IMR-90 (cell line): ENCODE results near the gene KAZALD1. TPM values are rescaled to one million over a fixed set of nuclear protein-coding genes. Genes with fewer than 3 reads are reported as not detected.

Experiments used
- ATAC-seq: fragments of 200-7000 bp; cut with Tn5 transposase; 2 replicates; pipeline ENCODE4 v1.9.1; 2020; ENCODE audit warnings: low read depth, mild to moderate bottlenecking, moderate library complexity
- BruUV-seq: library from RNA; stranded (reverse); fragments of 400-500 nt; replicated peaks from 2 replicates; lab custom pipeline; 2021; lab: Mats Ljungman, UMichigan
- CTCF ChIA-PET: fragments of 300-600 bp; formaldehyde crosslinking; extraction: SDS; loops from one replicate; lab custom pipeline; 2021; ENCODE audit warnings: antibody characterized with exemption; lab: Yijun Ruan, JAX
- POLR2A ChIA-PET: fragments of 300-600 bp; sonication (Branson Sonifier 250); formaldehyde crosslinking; loops from one replicate; lab custom pipeline; 2022; ENCODE audit warnings: antibody characterized with exemption; ENCODE audit not compliant: unreplicated experiment; lab: Charles Lee
- DNase-seq: peaks from one replicate; pipeline ENCODE4 v3.0.0; 2013
- H2AFZ ChIP-seq: replicated peaks from 2 replicates; pipeline ENCODE3; 2013; ENCODE audit warnings: low read length, mild to moderate bottlenecking; ENCODE audit not compliant: poor library complexity
- H2AK5ac ChIP-seq: 2 replicates; pipeline ENCODE4 v1.6.1; 2013; ENCODE audit warnings: low read depth, low read length, inconsistent platforms
- H2AK9ac ChIP-seq: replicated peaks from 2 replicates; pipeline ENCODE3; 2013; ENCODE audit warnings: mild to moderate bottlenecking, low read depth, low read length, moderate library complexity; ENCODE audit not compliant: poor library complexity
- H2BK120ac ChIP-seq: 2 replicates; pipeline ENCODE4 v1.6.1; 2013; ENCODE audit warnings: low read depth, low read length, inconsistent platforms
- H2BK15ac ChIP-seq: 3 replicates; pipeline ENCODE4 v1.6.1; 2013; ENCODE audit warnings: low read depth, low read length, inconsistent platforms
- H2BK20ac ChIP-seq: 2 replicates; pipeline ENCODE4 v1.6.1; 2013; ENCODE audit warnings: low read depth, mild to moderate bottlenecking, inconsistent platforms, low read length, moderate library complexity
- H2BK5ac ChIP-seq: 2 replicates; pipeline ENCODE4 v1.6.1; 2013; ENCODE audit warnings: mild to moderate bottlenecking, low read depth, low read length, inconsistent platforms; ENCODE audit not compliant: poor library complexity, severe bottlenecking
- H3K14ac ChIP-seq: replicated peaks from 2 replicates; pipeline ENCODE4 v1.6.1; 2013; ENCODE audit warnings: low read depth, low read length, inconsistent platforms
- H3K18ac ChIP-seq: 2 replicates; pipeline ENCODE4 v1.6.1; 2013; ENCODE audit warnings: low read depth, low read length, control low read depth
- H3K23ac ChIP-seq: 2 replicates; pipeline ENCODE4 v1.6.1; 2013; ENCODE audit warnings: low read depth, low read length, inconsistent platforms
- H3K27ac ChIP-seq: 2 replicates; pipeline ENCODE4 v1.5.1; 2013; ENCODE audit warnings: mild to moderate bottlenecking, control low read depth, low read length; ENCODE audit not compliant: insufficient read depth
- H3K27me3 ChIP-seq: 2 replicates; pipeline ENCODE4 v1.6.1; 2013; ENCODE audit warnings: low read length; ENCODE audit not compliant: control insufficient read depth, insufficient read depth
- H3K36me3 ChIP-seq: 2 replicates; pipeline ENCODE4 v1.6.1; 2013; ENCODE audit warnings: low read length, mixed read lengths; ENCODE audit not compliant: control insufficient read depth, insufficient read depth
- H3K4ac ChIP-seq: 2 replicates; pipeline ENCODE4 v1.6.1; 2013; ENCODE audit warnings: low read depth, low read length, inconsistent platforms
- H3K4me1 ChIP-seq: 2 replicates; pipeline ENCODE4 v1.6.1; 2013; ENCODE audit warnings: low read length, mixed read lengths; ENCODE audit not compliant: control insufficient read depth, insufficient read depth
- H3K4me2 ChIP-seq: 2 replicates; pipeline ENCODE4 v1.6.1; 2013; ENCODE audit warnings: low read depth, mild to moderate bottlenecking, control low read depth, low read length, moderate library complexity
- H3K4me3 ChIP-seq: 2 replicates; pipeline ENCODE4 v1.5.1; 2013; ENCODE audit warnings: low read depth, mild to moderate bottlenecking, control low read depth, low read length, moderate library complexity; ENCODE audit not compliant: insufficient read depth
- H3K56ac ChIP-seq: 2 replicates; pipeline ENCODE4 v1.6.1; 2013; ENCODE audit warnings: low read length, inconsistent platforms; ENCODE audit not compliant: insufficient read depth; ENCODE audit errors: extremely low read depth
- H3K79me1 ChIP-seq, 2 experiments: 2 replicates each; pipeline ENCODE4 v1.6.1; 2013; ENCODE audit warnings: low read length in 2 of 2, inconsistent platforms in 1 of 2, low read depth in 1 of 2
- H3K9ac ChIP-seq: 2 replicates; pipeline ENCODE4 v1.6.1; 2013; ENCODE audit warnings: low read depth, low read length, control low read depth
- H3K9me1 ChIP-seq: 2 replicates; pipeline ENCODE4 v1.6.1; 2013; ENCODE audit warnings: low read length, inconsistent platforms; ENCODE audit not compliant: insufficient read depth
- H3K9me3 ChIP-seq: 2 replicates; pipeline ENCODE4 v1.6.1; 2013; ENCODE audit warnings: low read length; ENCODE audit not compliant: control insufficient read depth, insufficient read depth
- H4K20me1 ChIP-seq: 2 replicates; pipeline ENCODE4 v1.6.1; 2013; ENCODE audit warnings: low read length, inconsistent platforms; ENCODE audit not compliant: insufficient read depth
- H4K5ac ChIP-seq: 2 replicates; pipeline ENCODE4 v1.6.1; 2013; ENCODE audit warnings: mild to moderate bottlenecking, low read depth, low read length, control low read depth
- H4K8ac ChIP-seq, 2 experiments: 2 replicates each; pipeline ENCODE4 v1.6.1; 2013; ENCODE audit warnings: low read depth in 2 of 2, low read length in 2 of 2, control low read depth in 1 of 2, inconsistent platforms in 1 of 2
- H4K91ac ChIP-seq: 2 replicates; pipeline ENCODE4 v1.6.1; 2013; ENCODE audit warnings: low read depth, low read length, inconsistent platforms; ENCODE audit not compliant: insufficient read depth
- CEBPB ChIP-seq: IDR thresholded peaks from 2 replicates; pipeline ENCODE4 v1.6.1; 2012; ENCODE audit warnings: low read depth, low read length, improper control_type of control experiment
- CHD1 ChIP-seq: IDR thresholded peaks from 2 replicates; pipeline ENCODE4 v1.6.1; 2012; ENCODE audit warnings: low read depth, low read length, improper control_type of control experiment
- FOS ChIP-seq: fragments of 150-350 bp; IDR thresholded peaks from 2 replicates; pipeline ENCODE4 v1.6.1; 2016; ENCODE audit warnings: low read depth, low read length
- MAFK ChIP-seq: IDR thresholded peaks from 2 replicates; pipeline ENCODE4 v1.6.1; 2012; ENCODE audit warnings: low read depth, low read length, improper control_type of control experiment
- MAZ ChIP-seq: IDR thresholded peaks from 2 replicates; pipeline ENCODE4 v1.6.1; 2012; ENCODE audit warnings: low read depth, mild to moderate bottlenecking, low read length, improper control_type of control experiment, moderate library complexity, borderline replicate concordance
- MXI1 ChIP-seq: IDR thresholded peaks from 2 replicates; pipeline ENCODE4 v1.6.1; 2012; ENCODE audit warnings: low read depth, mild to moderate bottlenecking, low read length, moderate library complexity, borderline replicate concordance
- NFE2L2 ChIP-seq: fragments of 150-350 bp; IDR thresholded peaks from 2 replicates; pipeline ENCODE4 v1.6.1; 2016; ENCODE audit warnings: low read depth, mild to moderate bottlenecking, low read length
- POLR2A ChIP-seq: IDR thresholded peaks from 2 replicates; pipeline ENCODE4 v1.6.1; 2012; ENCODE audit warnings: mild to moderate bottlenecking, low read depth, low read length
- RAD21 ChIP-seq: IDR thresholded peaks from 2 replicates; pipeline ENCODE4 v1.6.1; 2012; ENCODE audit warnings: low read length, improper control_type of control experiment
- RFX5 ChIP-seq: IDR thresholded peaks from 2 replicates; pipeline ENCODE4 v1.8.0; 2012; ENCODE audit warnings: low read depth, mild to moderate bottlenecking, low read length, moderate library complexity
- SMC3 ChIP-seq: fragments of 150-350 bp; IDR thresholded peaks from 2 replicates; pipeline ENCODE4 v1.6.1; 2016; ENCODE audit warnings: low read depth, mild to moderate bottlenecking, antibody characterized with exemption, low read length, moderate library complexity
- WGBS, 2 experiments: methylation state at CpG; one replicate each; pipeline versions ENCODE4 v1.1.5 to v1.1.7; 2013; ENCODE audit warnings: missing lambda C conversion rate in 2 of 2; ENCODE audit not compliant: insufficient read length in 1 of 2; ENCODE audit errors: extremely low coverage in 2 of 2; 5-methylcytosine and 5-hydroxymethylcytosine counted together
- dilution Hi-C: fragments of 300-500 bp; cut with HindIII; formaldehyde crosslinking; loops from one replicate; pipeline ENCODE4 v1.14.3; 2018; ENCODE audit warnings: low sequenced_read_pairs; ENCODE audit not compliant: unreplicated experiment
- in situ Hi-C: fragments of 300-500 bp; cut with MboI; formaldehyde crosslinking; loops from 3 replicates; pipeline ENCODE4 v1.14.3; 2019; ENCODE audit warnings: low sequenced_read_pairs, inconsistent platforms, mixed read lengths
- intact Hi-C: fragments of 100-400 bp; cut with micrococcal nuclease; formaldehyde crosslinking; loops from 2 replicates; pipeline ENCODE4 v1.10.0; 2022
- polyA plus RNA-seq, 3 experiments: library from polyadenylated mRNA; depleted of rRNA; stranded (reverse); fragments of >200 nt; gene quantifications; 2 replicates each; pipeline ENCODE4 v1.2.3, GENCODE V29; 2012; ENCODE audit warnings: low replicate concordance in 1 of 3
- total RNA-seq: library from RNA; depleted of rRNA; stranded (reverse); fragments of >200 nt; gene quantifications from 2 replicates; pipeline ENCODE4 v1.2.3, GENCODE V29; 2012
- TF ChIP-seq, protein P1 (sequence below): conservative IDR thresholded peaks from 2 replicates; pipeline ENCODE4 v1.5.1; 2012; ENCODE audit warnings: mild to moderate bottlenecking, low read depth, low read length, improper control_type of control experiment
- TF ChIP-seq, protein P2 (sequence below): fragments of 150-350 bp; IDR thresholded peaks from 2 replicates; pipeline ENCODE4 v1.6.1; 2017; ENCODE audit warnings: mild to moderate bottlenecking, antibody characterized with exemption, low read length, low read depth

The KAZALD1 gene
- total and polyA plus RNA-seq, 2 of the 4 experiments (the other 2 are of a cell fraction) = 9.1 to 18.6 TPM

DNA sequence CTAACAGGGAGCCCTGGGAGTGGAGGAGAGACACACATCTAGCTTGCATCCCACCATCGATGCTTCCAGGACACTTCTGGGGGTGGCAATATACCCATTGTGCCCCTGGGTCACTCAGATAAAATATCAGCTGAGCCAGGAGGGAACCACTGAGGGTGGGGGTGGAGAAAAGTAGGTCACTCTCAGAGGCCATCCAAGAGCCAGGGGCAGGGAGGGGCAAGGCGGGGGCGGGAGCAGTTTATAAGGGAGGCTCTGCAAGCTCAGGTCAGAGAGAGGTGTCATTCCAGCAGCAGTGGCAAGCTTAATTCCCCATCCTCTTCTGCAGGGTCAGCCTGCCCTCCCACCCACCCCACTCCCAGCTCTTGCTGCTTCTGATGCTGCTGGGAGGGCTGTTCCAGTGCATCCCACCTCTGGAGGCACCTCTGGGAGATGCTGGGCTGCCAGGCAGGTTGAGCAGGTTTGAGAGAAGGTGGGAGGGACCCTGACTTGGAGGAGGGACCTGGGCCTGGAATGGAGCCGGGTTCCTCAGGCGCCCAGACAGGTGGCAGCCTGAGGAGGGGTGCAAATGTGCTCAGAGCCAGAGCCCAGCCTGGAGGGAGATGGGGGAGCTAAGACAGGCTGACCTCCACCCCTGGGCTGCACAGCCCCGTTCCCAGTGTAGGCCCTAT, 49.2 kb downstream of the KAZALD1 start:
- intact Hi-C loops = no loop called here
- Histone ChIP-seq H2BK5ac (no peak overlapping the region), H4K5ac (no peak overlapping the region), H3K4me2 (no peak overlapping the region), H2AFZ (no peak overlapping the region), H3K4ac (no peak overlapping the region), H3K9ac (no peak overlapping the region), H3K36me3 (no peaks in the 10 kb centered on the region), H3K4me3 (no peak overlapping the region), H2BK20ac (no peak overlapping the region), H2AK9ac (no peak overlapping the region), H3K4me1 (no peaks in the 10 kb centered on the region), H4K8ac (no peak overlapping the region), H3K79me1 (no peaks in the 10 kb centered on the region), H3K27ac (no peak overlapping the region), H4K91ac (no peak overlapping the region), H3K9me3 (no peaks in the 10 kb centered on the region), H3K56ac (no peak overlapping the region), H3K27me3 (peaks cover 68% of the 10 kb centered on the region), H3K23ac (no peak overlapping the region), H3K18ac (no peak overlapping the region), H2BK15ac (no peak overlapping the region), H2BK120ac (no peak overlapping the region), H2AK5ac (no peak overlapping the region), H4K20me1 (no peaks in the 10 kb centered on the region), H3K9me1 (no peaks in the 10 kb centered on the region), H3K14ac (no peak overlapping the region)
- TF ChIP-seq MXI1 (no peak), MAFK (no peak), SMC3 (no peak), FOS (no peak), NFE2L2 (no peak), POLR2A (no peak), RAD21 (no peak), CHD1 (no peak), CEBPB (no peak), RFX5 (no peak), MAZ (no peak)
- TF ChIP-seq, protein P1, sequence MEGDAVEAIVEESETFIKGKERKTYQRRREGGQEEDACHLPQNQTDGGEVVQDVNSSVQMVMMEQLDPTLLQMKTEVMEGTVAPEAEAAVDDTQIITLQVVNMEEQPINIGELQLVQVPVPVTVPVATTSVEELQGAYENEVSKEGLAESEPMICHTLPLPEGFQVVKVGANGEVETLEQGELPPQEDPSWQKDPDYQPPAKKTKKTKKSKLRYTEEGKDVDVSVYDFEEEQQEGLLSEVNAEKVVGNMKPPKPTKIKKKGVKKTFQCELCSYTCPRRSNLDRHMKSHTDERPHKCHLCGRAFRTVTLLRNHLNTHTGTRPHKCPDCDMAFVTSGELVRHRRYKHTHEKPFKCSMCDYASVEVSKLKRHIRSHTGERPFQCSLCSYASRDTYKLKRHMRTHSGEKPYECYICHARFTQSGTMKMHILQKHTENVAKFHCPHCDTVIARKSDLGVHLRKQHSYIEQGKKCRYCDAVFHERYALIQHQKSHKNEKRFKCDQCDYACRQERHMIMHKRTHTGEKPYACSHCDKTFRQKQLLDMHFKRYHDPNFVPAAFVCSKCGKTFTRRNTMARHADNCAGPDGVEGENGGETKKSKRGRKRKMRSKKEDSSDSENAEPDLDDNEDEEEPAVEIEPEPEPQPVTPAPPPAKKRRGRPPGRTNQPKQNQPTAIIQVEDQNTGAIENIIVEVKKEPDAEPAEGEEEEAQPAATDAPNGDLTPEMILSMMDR = no peak
- TF ChIP-seq, protein P2, sequence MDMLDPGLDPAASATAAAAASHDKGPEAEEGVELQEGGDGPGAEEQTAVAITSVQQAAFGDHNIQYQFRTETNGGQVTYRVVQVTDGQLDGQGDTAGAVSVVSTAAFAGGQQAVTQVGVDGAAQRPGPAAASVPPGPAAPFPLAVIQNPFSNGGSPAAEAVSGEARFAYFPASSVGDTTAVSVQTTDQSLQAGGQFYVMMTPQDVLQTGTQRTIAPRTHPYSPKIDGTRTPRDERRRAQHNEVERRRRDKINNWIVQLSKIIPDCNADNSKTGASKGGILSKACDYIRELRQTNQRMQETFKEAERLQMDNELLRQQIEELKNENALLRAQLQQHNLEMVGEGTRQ = no peak
- in situ Hi-C loops = no loop called here
- dilution Hi-C loops = no loop called here
- ATAC-seq (no peak), DNase-seq (no peak)
- POLR2A ChIA-PET = no interaction called here
- CTCF ChIA-PET = interaction anchor here (0.7 to 1.6 kb wide), 2 partner anchors 31 to 71 kb away, joined by 3 to 4 read pairs; no protein-coding TSS in a partner anchor
- 20% methylated on average over 1 of the region's 6 CpGs; no CpG with 5 or more reads in 1 of the 2 experiments for WGBS, 2 experiments
- no TSS peak for BruUV-seq
